Spleen (tissue), 13 donors: ENCODE measurements around the gene CABCOCO1. TPM values are rescaled to one million over a fixed set of nuclear protein-coding genes. Genes with fewer than 3 reads are reported as not detected.

Experiments
- DNase-seq: peaks from one replicate; pipeline ENCODE4 v3.0.0-alpha.2; 2020
- H3K27ac ChIP-seq, 8 donors: fragments of 200-600 bp; sonication (generic) in 7 of 8; 1 replicate in 4 of 8; 2 replicates in 4 of 8; pipeline versions ENCODE4 v1.5.0 to v1.8.0; 2016 to 2021; ENCODE audit warnings: inconsistent platforms in 4 of 8, mild to moderate bottlenecking in 4 of 8, moderate library complexity in 1 of 8
- H3K27me3 ChIP-seq, 7 donors: fragments of 200-600 bp; sonication (generic) in 6 of 7; replicated peaks in 1 of 7; 1 replicate in 4 of 7; 2 replicates in 3 of 7; pipeline versions ENCODE4 v1.5.0 to v1.8.0; 2016 to 2021; ENCODE audit warnings: inconsistent platforms in 3 of 7, mild to moderate bottlenecking in 1 of 7
- H3K36me3 ChIP-seq, 6 donors: fragments of 200-600 bp; sonication (generic) in 5 of 6; 1 replicate in 4 of 6; 2 replicates in 2 of 6; pipeline versions ENCODE4 v1.5.0 to v1.8.0; 2016 to 2021; ENCODE audit warnings: inconsistent platforms in 2 of 6
- H3K4me1 ChIP-seq, 6 donors: fragments of 200-600 bp; sonication (generic) in 5 of 6; 1 replicate in 3 of 6; 2 replicates in 3 of 6; pipeline versions ENCODE4 v1.5.0 to v1.8.0; 2016 to 2021; ENCODE audit warnings: inconsistent platforms in 3 of 6
- H3K4me3 ChIP-seq, 8 donors: fragments of 200-600 bp; sonication (generic) in 7 of 8; 1 replicate in 4 of 8; 2 replicates in 4 of 8; pipeline versions ENCODE4 v1.5.0 to v1.8.0; 2016 to 2021; ENCODE audit warnings: inconsistent platforms in 4 of 8, mild to moderate bottlenecking in 4 of 8, moderate library complexity in 2 of 8
- H3K9me3 ChIP-seq, 8 donors: fragments of 200-600 bp; sonication (generic) in 7 of 8; 1 replicate in 4 of 8; 2 replicates in 4 of 8; pipeline versions ENCODE4 v1.5.0 to v1.8.0; 2016 to 2021; ENCODE audit warnings: inconsistent platforms in 4 of 8
- POLR2A ChIP-seq, 3 donors: fragments of 450-650 bp; IDR thresholded peaks; one replicate each; pipeline ENCODE4 v1.5.1; 2017; ENCODE audit warnings: antibody characterized with exemption in 3 of 3, mild to moderate bottlenecking in 1 of 3
- POLR2AphosphoS5 ChIP-seq, 3 donors: sonication (generic); formaldehyde crosslinking; IDR thresholded peaks; one replicate each; pipeline ENCODE4 v1.5.1; 2017; ENCODE audit warnings: antibody characterized with exemption in 3 of 3
- WGBS, 5 donors: extraction: QIAGEN DNeasy Blood & Tissue Kit in 3 of 5; methylation state at CpG; one replicate each; pipeline versions ENCODE4 v1.1.5 to v1.1.7; 2013 to 2018; 5-methylcytosine and 5-hydroxymethylcytosine counted together
- intact Hi-C: fragments of 100-400 bp; cut with DNase I; formaldehyde crosslinking; loops from one replicate; pipeline ENCODE4 v1.15.0; 2023; ENCODE audit warnings: low total_unique reads
- long read RNA-seq, 2 donors: transcript quantifications; one replicate each; lab custom pipeline, GENCODE V29; 2026
- polyA plus RNA-seq, 3 donors: library from polyadenylated mRNA; stranded (reverse); fragments of 200-250 nt; gene quantifications; one replicate each; pipeline ENCODE4 v1.2.1, GENCODE V29; 2013
- total RNA-seq, 7 donors: library from RNA; depleted of rRNA in 3 of 7; stranded (reverse); fragments of >200 nt in 3 of 7; fragmentation: NEBNext Ultra II Directional in 4 of 7; extraction: Animal tissue kit (Norgen Biotek cat#: 25700) in 4 of 7; gene quantifications; one replicate each; pipeline versions ENCODE4 v1.1.0 to v1.2.1, GENCODE V29; 2016 to 2021
- TF ChIP-seq, protein P1 (sequence below), 11 experiments: fragments of 200-600 bp in 7 of 11; fragments of 450-650 bp in 4 of 11; sonication (generic) in 4 of 11; IDR thresholded peaks in 8 of 11; conservative IDR thresholded peaks in 3 of 11; 1 replicate in 7 of 11; 2 replicates in 4 of 11; pipeline versions ENCODE4 v1.4.0 to v1.8.0; 2016 to 2021; ENCODE audit warnings: antibody characterized with exemption in 11 of 11, inconsistent platforms in 4 of 11, mild to moderate bottlenecking in 1 of 11
- donor health status: healthy with polysubstance abuse.
- donor health status: DM: no; HTN: no; CAD: no; lungs with moderate emphysema.
- donor health status: DM: no; HTN: no; CAD: no.
- donor health status: Bipolar disorder and iron deficiency.
- donor health status: healthy.
- donor health status: DM: no; HTN: no; CAD: no.
- donor health status: DM: yes; HTN: yes; CAD: no.

CABCOCO1 gene, protein sequence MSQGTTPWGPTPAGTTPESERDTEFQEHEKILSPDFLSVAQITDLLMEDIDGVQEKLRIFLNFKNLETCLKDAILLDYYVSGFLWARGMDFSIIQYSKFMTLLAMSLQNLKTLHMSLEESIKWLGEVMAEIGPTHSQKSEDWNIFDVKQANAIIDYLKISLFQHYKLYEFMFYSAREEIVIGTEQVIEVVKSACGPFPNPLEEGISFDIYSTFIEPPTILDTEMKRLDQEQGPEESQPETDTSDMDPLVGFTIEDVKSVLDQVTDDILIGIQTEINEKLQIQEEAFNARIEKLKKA
- total RNA-seq (under 1 TPM in 3 of 7 donors, not detected in 4; 0.39 to 0.60 (median 0.56) TPM), polyA plus RNA-seq (1 to 10 TPM in 1 of 3 donors, under 1 TPM in 2; 0.06 to 1.0 (median 0.29) TPM)
- long read RNA-seq, donor 1, result 0 reads
- long read RNA-seq, donor 2, partial matches to known transcripts, result 0 of 1 reads
- long read RNA-seq, donor 2, other reads (novel, unspliced or antisense), result 0 of 1 reads

DNA sequence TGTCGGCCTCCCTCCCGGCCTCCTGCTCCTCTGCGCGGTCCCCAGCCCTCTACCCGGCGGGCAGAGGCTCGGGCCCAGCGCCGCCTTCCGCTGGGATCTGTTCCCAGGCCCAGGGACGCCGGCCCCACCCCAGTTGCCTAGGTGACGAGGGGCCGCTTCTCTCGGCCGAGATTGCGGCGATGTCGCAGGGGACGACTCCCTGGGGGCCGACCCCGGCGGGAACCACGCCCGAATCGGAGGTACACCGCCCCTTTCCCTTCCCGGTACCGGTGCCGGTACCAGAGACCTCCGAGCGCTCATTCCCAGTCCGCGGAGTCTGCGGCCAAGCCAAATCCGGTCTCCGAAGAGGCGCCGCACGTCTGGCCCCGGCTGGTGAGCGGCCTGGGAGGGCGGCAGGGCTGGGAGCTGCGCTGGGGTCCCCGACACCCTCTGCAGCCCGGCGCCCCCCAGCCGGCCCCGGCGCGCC lies at the start of gene CABCOCO1:
Gene CABCOCO1, plus strand, starts transcription at position 136 of the 466 bp plus-strand sequence. Its CDS starts 44 bp downstream, at position 180.
- WGBS, 5 donors, result 8 to 17% (median 11%) methylated on average over 36 to 51 of the region's 51 CpGs
- intact Hi-C loops, result no loop called here
- no peaks in the 10 kb centered on the region for H3K36me3 ChIP-seq
- H3K4me1 ChIP-seq, result peaks cover 0 to 14% (median 2%) of the 10 kb centered on the region in 6 donors
- peak; percentile 80 for DNase-seq
- no peaks in the 10 kb centered on the region for H3K9me3 ChIP-seq
- H3K27ac ChIP-seq, result peak within 1 kb of the TSS; percentile 25 to 77 (median 65)
- H3K4me3 ChIP-seq, result peak within 1 kb of the TSS; percentile 32 to 70 (median 48)
- peaks cover 0 to 21% (median 8%) of the 10 kb centered on the region in 7 donors for H3K27me3 ChIP-seq
- TF ChIP-seq, protein P1, sequence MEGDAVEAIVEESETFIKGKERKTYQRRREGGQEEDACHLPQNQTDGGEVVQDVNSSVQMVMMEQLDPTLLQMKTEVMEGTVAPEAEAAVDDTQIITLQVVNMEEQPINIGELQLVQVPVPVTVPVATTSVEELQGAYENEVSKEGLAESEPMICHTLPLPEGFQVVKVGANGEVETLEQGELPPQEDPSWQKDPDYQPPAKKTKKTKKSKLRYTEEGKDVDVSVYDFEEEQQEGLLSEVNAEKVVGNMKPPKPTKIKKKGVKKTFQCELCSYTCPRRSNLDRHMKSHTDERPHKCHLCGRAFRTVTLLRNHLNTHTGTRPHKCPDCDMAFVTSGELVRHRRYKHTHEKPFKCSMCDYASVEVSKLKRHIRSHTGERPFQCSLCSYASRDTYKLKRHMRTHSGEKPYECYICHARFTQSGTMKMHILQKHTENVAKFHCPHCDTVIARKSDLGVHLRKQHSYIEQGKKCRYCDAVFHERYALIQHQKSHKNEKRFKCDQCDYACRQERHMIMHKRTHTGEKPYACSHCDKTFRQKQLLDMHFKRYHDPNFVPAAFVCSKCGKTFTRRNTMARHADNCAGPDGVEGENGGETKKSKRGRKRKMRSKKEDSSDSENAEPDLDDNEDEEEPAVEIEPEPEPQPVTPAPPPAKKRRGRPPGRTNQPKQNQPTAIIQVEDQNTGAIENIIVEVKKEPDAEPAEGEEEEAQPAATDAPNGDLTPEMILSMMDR (IDR thresholded peaks at IDR 0.05 in 8 of 11, conservative IDR thresholded peaks at IDR 0.05 in 3 of 11), result peak in 1 of 11 experiments; percentile 27
- TF ChIP-seq POLR2A (IDR thresholded peaks at IDR 0.05) (no peak), POLR2AphosphoS5 (IDR thresholded peaks at IDR 0.05) (peak; percentile 38 to 72 (median 60))

DNA sequence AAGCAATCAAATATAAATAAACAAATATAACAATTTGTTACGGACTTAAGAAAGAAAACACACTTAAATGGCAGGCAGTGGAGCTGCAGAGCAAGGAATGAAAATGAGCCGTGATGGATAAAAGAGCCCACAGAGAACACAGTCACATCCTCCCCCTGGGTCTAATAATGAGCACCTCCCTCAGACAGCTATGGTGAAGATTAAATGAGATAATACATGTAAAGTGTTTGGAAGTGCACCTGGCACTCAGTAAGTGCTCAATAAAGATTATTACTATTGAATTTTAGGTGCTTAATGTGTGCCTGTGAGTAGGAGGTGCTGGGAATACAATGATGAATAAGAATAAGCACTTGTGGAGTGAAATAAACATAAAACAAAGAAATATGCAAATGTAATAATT lies 49.1 kb upstream of the CABCOCO1 start:
- TF ChIP-seq POLR2AphosphoS5 (IDR thresholded peaks at IDR 0.05), result no peak
- TF ChIP-seq, protein P1 (IDR thresholded peaks at IDR 0.05 in 8 of 11, conservative IDR thresholded peaks at IDR 0.05 in 3 of 11), result no peak
- TF ChIP-seq POLR2A (IDR thresholded peaks at IDR 0.05), result no peak
- H3K4me1 ChIP-seq, result peaks cover 0 to 9% (median 0%) of the 10 kb centered on the region in 6 donors
- H3K27me3 ChIP-seq, result no peaks in the 10 kb centered on the region
- H3K9me3 ChIP-seq, result no peaks in the 10 kb centered on the region
- intact Hi-C loops, result no loop called here
- no peak overlapping the region for H3K4me3 ChIP-seq
- no peak overlapping the region for H3K27ac ChIP-seq
- 92 to 98% (median 94%) methylated on average over 2 of the region's 2 CpGs for WGBS, 5 donors
- no peak for DNase-seq
- no peaks in the 10 kb centered on the region for H3K36me3 ChIP-seq

DNA sequence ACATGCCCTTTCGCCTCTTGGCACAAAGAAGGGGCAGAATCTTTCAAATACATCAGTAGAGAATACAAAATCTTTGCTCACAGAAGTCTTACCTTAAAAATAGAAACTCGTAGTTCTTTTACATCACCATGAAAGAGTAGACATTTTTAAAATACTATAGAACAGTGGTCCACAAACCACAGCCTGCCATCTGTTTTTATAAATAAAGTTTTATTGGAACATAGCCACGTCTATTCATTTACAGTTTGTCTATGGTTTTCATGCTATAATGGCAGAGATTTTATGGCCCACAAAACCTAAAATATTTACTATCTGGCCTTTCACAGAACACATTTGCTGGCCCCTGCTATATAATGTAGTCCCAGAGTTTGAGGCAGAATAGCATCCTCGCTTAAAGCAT lies 46.1 kb upstream of the CABCOCO1 start:
- no peak for TF ChIP-seq POLR2A (IDR thresholded peaks at IDR 0.05)
- TF ChIP-seq, protein P1 (IDR thresholded peaks at IDR 0.05 in 8 of 11, conservative IDR thresholded peaks at IDR 0.05 in 3 of 11), result no peak
- no peak for TF ChIP-seq POLR2AphosphoS5 (IDR thresholded peaks at IDR 0.05)
- H3K4me1 ChIP-seq, result peaks cover 0 to 11% (median 3%) of the 10 kb centered on the region in 6 donors
- H3K27me3 ChIP-seq, result no peaks in the 10 kb centered on the region
- H3K9me3 ChIP-seq, result no peaks in the 10 kb centered on the region
- intact Hi-C loops, result no loop called here
- H3K4me3 ChIP-seq, result no peak overlapping the region
- no peaks in the 10 kb centered on the region for H3K36me3 ChIP-seq
- 82 to 93% (median 87%) methylated on average over 4 of the region's 4 CpGs for WGBS, 5 donors
- no peak overlapping the region for H3K27ac ChIP-seq
- no peak for DNase-seq

DNA sequence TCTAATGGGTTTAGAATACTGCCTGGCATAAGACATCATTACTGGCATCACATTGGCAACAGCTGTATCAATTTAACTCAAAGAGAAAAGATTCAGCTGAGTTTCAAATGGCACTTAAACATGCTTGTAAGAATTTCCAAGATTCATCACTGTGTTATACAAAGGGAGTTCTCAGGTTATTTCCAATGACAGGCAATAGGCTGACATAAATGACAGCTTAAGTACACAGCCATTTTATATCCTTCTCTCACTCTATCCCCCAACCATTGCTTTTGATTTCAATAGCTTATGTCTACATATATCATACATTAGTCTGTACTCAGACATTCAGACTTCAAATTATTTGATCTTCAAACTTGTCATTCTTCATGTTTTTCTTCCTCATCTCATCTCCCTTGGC lies 45.5 kb upstream of the CABCOCO1 start:
- TF ChIP-seq POLR2AphosphoS5 (IDR thresholded peaks at IDR 0.05), result no peak
- TF ChIP-seq, protein P1 (IDR thresholded peaks at IDR 0.05 in 8 of 11, conservative IDR thresholded peaks at IDR 0.05 in 3 of 11), result no peak
- TF ChIP-seq POLR2A (IDR thresholded peaks at IDR 0.05), result no peak
- no peaks in the 10 kb centered on the region for H3K36me3 ChIP-seq
- H3K27me3 ChIP-seq, result no peaks in the 10 kb centered on the region
- H3K27ac ChIP-seq, result no peak overlapping the region
- peaks cover 0 to 11% (median 3%) of the 10 kb centered on the region in 6 donors for H3K4me1 ChIP-seq
- H3K9me3 ChIP-seq, result no peaks in the 10 kb centered on the region
- intact Hi-C loops, result no loop called here
- DNase-seq, result no peak
- H3K4me3 ChIP-seq, result no peak overlapping the region
